Astrocyte of the cerebellum (primary cell): ENCODE results near the gene POLR2I.

ENCODE experiments used
- DNase-seq: peaks from one replicate; pipeline ENCODE4 v3.0.0-alpha.2; 2011; ENCODE audit warnings: low read depth
- H3K4me3 ChIP-seq: 2 replicates; pipeline ENCODE4 v1.5.1; 2011; ENCODE audit warnings: mild to moderate bottlenecking, low read depth, low read length, moderate library complexity
- CTCF ChIP-seq: IDR thresholded peaks from 2 replicates; pipeline ENCODE4 v1.5.1; 2012; ENCODE audit warnings: low read length, low read depth, moderate library complexity, mild to moderate bottlenecking; ENCODE audit errors: missing control alignments
- in situ Hi-C: cut with HindIII; loops from 2 replicates; pipeline ENCODE4 v1.10.0; 2017; ENCODE audit warnings: low sequenced_read_pairs

Gene POLR2I

GRCh38 chr19:36151144-36152018 is 36.7 kb upstream of the POLR2I start:
- in situ Hi-C loops, result no loop called here
- H3K4me3 ChIP-seq, result no peak overlapping the region
- DNase-seq, result no peak
- TF ChIP-seq CTCF, result no peak

- in situ Hi-C loops, result no loop called here
- no peak for DNase-seq
- no peak overlapping the region for H3K4me3 ChIP-seq
- no peak for TF ChIP-seq CTCF
Observed at GRCh38 chr19:36150586-36150985, 35.9 kb upstream of the POLR2I start.

GRCh38 chr19:36149673-36150406 is 35.2 kb upstream of the POLR2I start:
- DNase-seq, result no peak
- TF ChIP-seq CTCF, result no peak
- H3K4me3 ChIP-seq, result no peak overlapping the region
- in situ Hi-C loops, result no loop called here

GRCh38 chr19:36144624-36145023 is 29.9 kb upstream of the POLR2I start:
- in situ Hi-C loops, result no loop called here

GRCh38 chr19:36142496-36142895 is 27.8 kb upstream of the POLR2I start:
- TF ChIP-seq CTCF, result no peak
- DNase-seq, result no peak
- H3K4me3 ChIP-seq, result no peak overlapping the region
- in situ Hi-C loops, result no loop called here

More at GRCh38 chr19:36144624-36145023, 29.9 kb upstream of the POLR2I start:
- TF ChIP-seq CTCF, result no peak
- no peak for DNase-seq
- no peak overlapping the region for H3K4me3 ChIP-seq

GRCh38 chr19:36142046-36142445 is 27.4 kb upstream of the POLR2I start:
- in situ Hi-C loops, result no loop called here
- DNase-seq, result no peak
- TF ChIP-seq CTCF, result no peak
- no peak overlapping the region for H3K4me3 ChIP-seq
